IMR-90 (cell line): ENCODE measurements around the gene SRSF3. TPM values are rescaled to one million over a fixed set of nuclear protein-coding genes. Genes with fewer than 3 reads are reported as not detected.

Experiments used
- ATAC-seq: fragments of 200-7000 bp; cut with Tn5 transposase; 2 replicates; pipeline ENCODE4 v1.9.1; 2020; ENCODE audit warnings: low read depth, mild to moderate bottlenecking, moderate library complexity
- BruUV-seq: library from RNA; stranded (reverse); fragments of 400-500 nt; replicated peaks from 2 replicates; lab custom pipeline; 2021; lab: Mats Ljungman, UMichigan
- CTCF ChIA-PET: fragments of 300-600 bp; formaldehyde crosslinking; extraction: SDS; loops from one replicate; lab custom pipeline; 2021; ENCODE audit warnings: antibody characterized with exemption; lab: Yijun Ruan, JAX
- POLR2A ChIA-PET: fragments of 300-600 bp; sonication (Branson Sonifier 250); formaldehyde crosslinking; loops from one replicate; lab custom pipeline; 2022; ENCODE audit warnings: antibody characterized with exemption; ENCODE audit not compliant: unreplicated experiment; lab: Charles Lee
- DNase-seq: peaks from one replicate; pipeline ENCODE4 v3.0.0; 2013
- H2AFZ ChIP-seq: replicated peaks from 2 replicates; pipeline ENCODE3; 2013; ENCODE audit warnings: low read length, mild to moderate bottlenecking; ENCODE audit not compliant: poor library complexity
- H2AK5ac ChIP-seq: 2 replicates; pipeline ENCODE4 v1.6.1; 2013; ENCODE audit warnings: low read depth, low read length, inconsistent platforms
- H2AK9ac ChIP-seq: replicated peaks from 2 replicates; pipeline ENCODE3; 2013; ENCODE audit warnings: mild to moderate bottlenecking, low read depth, low read length, moderate library complexity; ENCODE audit not compliant: poor library complexity
- H2BK120ac ChIP-seq: 2 replicates; pipeline ENCODE4 v1.6.1; 2013; ENCODE audit warnings: low read depth, low read length, inconsistent platforms
- H2BK15ac ChIP-seq: 3 replicates; pipeline ENCODE4 v1.6.1; 2013; ENCODE audit warnings: low read depth, low read length, inconsistent platforms
- H2BK20ac ChIP-seq: 2 replicates; pipeline ENCODE4 v1.6.1; 2013; ENCODE audit warnings: low read depth, mild to moderate bottlenecking, inconsistent platforms, low read length, moderate library complexity
- H2BK5ac ChIP-seq: 2 replicates; pipeline ENCODE4 v1.6.1; 2013; ENCODE audit warnings: mild to moderate bottlenecking, low read depth, low read length, inconsistent platforms; ENCODE audit not compliant: poor library complexity, severe bottlenecking
- H3K14ac ChIP-seq: replicated peaks from 2 replicates; pipeline ENCODE4 v1.6.1; 2013; ENCODE audit warnings: low read depth, low read length, inconsistent platforms
- H3K18ac ChIP-seq: 2 replicates; pipeline ENCODE4 v1.6.1; 2013; ENCODE audit warnings: low read depth, low read length, control low read depth
- H3K23ac ChIP-seq: 2 replicates; pipeline ENCODE4 v1.6.1; 2013; ENCODE audit warnings: low read depth, low read length, inconsistent platforms
- H3K27ac ChIP-seq: 2 replicates; pipeline ENCODE4 v1.5.1; 2013; ENCODE audit warnings: mild to moderate bottlenecking, control low read depth, low read length; ENCODE audit not compliant: insufficient read depth
- H3K27me3 ChIP-seq: 2 replicates; pipeline ENCODE4 v1.6.1; 2013; ENCODE audit warnings: low read length; ENCODE audit not compliant: control insufficient read depth, insufficient read depth
- H3K36me3 ChIP-seq: 2 replicates; pipeline ENCODE4 v1.6.1; 2013; ENCODE audit warnings: low read length, mixed read lengths; ENCODE audit not compliant: control insufficient read depth, insufficient read depth
- H3K4ac ChIP-seq: 2 replicates; pipeline ENCODE4 v1.6.1; 2013; ENCODE audit warnings: low read depth, low read length, inconsistent platforms
- H3K4me1 ChIP-seq: 2 replicates; pipeline ENCODE4 v1.6.1; 2013; ENCODE audit warnings: low read length, mixed read lengths; ENCODE audit not compliant: control insufficient read depth, insufficient read depth
- H3K4me2 ChIP-seq: 2 replicates; pipeline ENCODE4 v1.6.1; 2013; ENCODE audit warnings: low read depth, mild to moderate bottlenecking, control low read depth, low read length, moderate library complexity
- H3K4me3 ChIP-seq: 2 replicates; pipeline ENCODE4 v1.5.1; 2013; ENCODE audit warnings: low read depth, mild to moderate bottlenecking, control low read depth, low read length, moderate library complexity; ENCODE audit not compliant: insufficient read depth
- H3K56ac ChIP-seq: 2 replicates; pipeline ENCODE4 v1.6.1; 2013; ENCODE audit warnings: low read length, inconsistent platforms; ENCODE audit not compliant: insufficient read depth; ENCODE audit errors: extremely low read depth
- H3K79me1 ChIP-seq, 2 experiments: 2 replicates each; pipeline ENCODE4 v1.6.1; 2013; ENCODE audit warnings: low read length in 2 of 2, inconsistent platforms in 1 of 2, low read depth in 1 of 2
- H3K9ac ChIP-seq: 2 replicates; pipeline ENCODE4 v1.6.1; 2013; ENCODE audit warnings: low read depth, low read length, control low read depth
- H3K9me1 ChIP-seq: 2 replicates; pipeline ENCODE4 v1.6.1; 2013; ENCODE audit warnings: low read length, inconsistent platforms; ENCODE audit not compliant: insufficient read depth
- H3K9me3 ChIP-seq: 2 replicates; pipeline ENCODE4 v1.6.1; 2013; ENCODE audit warnings: low read length; ENCODE audit not compliant: control insufficient read depth, insufficient read depth
- H4K20me1 ChIP-seq: 2 replicates; pipeline ENCODE4 v1.6.1; 2013; ENCODE audit warnings: low read length, inconsistent platforms; ENCODE audit not compliant: insufficient read depth
- H4K5ac ChIP-seq: 2 replicates; pipeline ENCODE4 v1.6.1; 2013; ENCODE audit warnings: mild to moderate bottlenecking, low read depth, low read length, control low read depth
- H4K8ac ChIP-seq, 2 experiments: 2 replicates each; pipeline ENCODE4 v1.6.1; 2013; ENCODE audit warnings: low read depth in 2 of 2, low read length in 2 of 2, control low read depth in 1 of 2, inconsistent platforms in 1 of 2
- H4K91ac ChIP-seq: 2 replicates; pipeline ENCODE4 v1.6.1; 2013; ENCODE audit warnings: low read depth, low read length, inconsistent platforms; ENCODE audit not compliant: insufficient read depth
- MAFK ChIP-seq: IDR thresholded peaks from 2 replicates; pipeline ENCODE4 v1.6.1; 2012; ENCODE audit warnings: low read depth, low read length, improper control_type of control experiment
- MXI1 ChIP-seq: IDR thresholded peaks from 2 replicates; pipeline ENCODE4 v1.6.1; 2012; ENCODE audit warnings: low read depth, mild to moderate bottlenecking, low read length, moderate library complexity, borderline replicate concordance
- NFE2L2 ChIP-seq: fragments of 150-350 bp; IDR thresholded peaks from 2 replicates; pipeline ENCODE4 v1.6.1; 2016; ENCODE audit warnings: low read depth, mild to moderate bottlenecking, low read length
- RAD21 ChIP-seq: IDR thresholded peaks from 2 replicates; pipeline ENCODE4 v1.6.1; 2012; ENCODE audit warnings: low read length, improper control_type of control experiment
- WGBS, 2 experiments: methylation state at CpG; one replicate each; pipeline versions ENCODE4 v1.1.5 to v1.1.7; 2013; ENCODE audit warnings: missing lambda C conversion rate in 2 of 2; ENCODE audit not compliant: insufficient read length in 1 of 2; ENCODE audit errors: extremely low coverage in 2 of 2; 5-methylcytosine and 5-hydroxymethylcytosine counted together
- dilution Hi-C: fragments of 300-500 bp; cut with HindIII; formaldehyde crosslinking; loops from one replicate; pipeline ENCODE4 v1.14.3; 2018; ENCODE audit warnings: low sequenced_read_pairs; ENCODE audit not compliant: unreplicated experiment
- in situ Hi-C: fragments of 300-500 bp; cut with MboI; formaldehyde crosslinking; loops from 3 replicates; pipeline ENCODE4 v1.14.3; 2019; ENCODE audit warnings: low sequenced_read_pairs, inconsistent platforms, mixed read lengths
- intact Hi-C: fragments of 100-400 bp; cut with micrococcal nuclease; formaldehyde crosslinking; loops from 2 replicates; pipeline ENCODE4 v1.10.0; 2022
- polyA plus RNA-seq, 3 experiments: library from polyadenylated mRNA; depleted of rRNA; stranded (reverse); fragments of >200 nt; gene quantifications; 2 replicates each; pipeline ENCODE4 v1.2.3, GENCODE V29; 2012; ENCODE audit warnings: low replicate concordance in 1 of 3
- total RNA-seq: library from RNA; depleted of rRNA; stranded (reverse); fragments of >200 nt; gene quantifications from 2 replicates; pipeline ENCODE4 v1.2.3, GENCODE V29; 2012
- TF ChIP-seq, protein P1 (sequence below): conservative IDR thresholded peaks from 2 replicates; pipeline ENCODE4 v1.5.1; 2012; ENCODE audit warnings: mild to moderate bottlenecking, low read depth, low read length, improper control_type of control experiment
- TF ChIP-seq, protein P2 (sequence below): fragments of 150-350 bp; IDR thresholded peaks from 2 replicates; pipeline ENCODE4 v1.6.1; 2017; ENCODE audit warnings: mild to moderate bottlenecking, antibody characterized with exemption, low read length, low read depth

SRSF3 gene
- total and polyA plus RNA-seq, 2 of the 4 experiments (the other 2 are of a cell fraction): 237 to 297 TPM

GRCh38 chr6:36651659-36652379 is 57.7 kb downstream of the SRSF3 start:
- no peak overlapping the region; the same call in 1 of the 2 replicates for H2AK5ac ChIP-seq
- no peak overlapping the region for H2BK5ac ChIP-seq
- H3K9ac ChIP-seq: no peak overlapping the region
- H3K23ac ChIP-seq: no peak overlapping the region
- WGBS, 2 experiments: no CpG with 5 or more reads among the region's 11 CpGs
- DNase-seq (no peak), ATAC-seq (no peak)
- no peak overlapping the region for H4K91ac ChIP-seq
- no peaks in the 10 kb centered on the region for H3K36me3 ChIP-seq
- H3K9me1 ChIP-seq: no peaks in the 10 kb centered on the region
- no peak overlapping the region for H2BK120ac ChIP-seq
- no peak overlapping the region for H4K8ac ChIP-seq
- dilution Hi-C loops (no loop called here), intact Hi-C loops (no loop called here), in situ Hi-C loops (no loop called here)
- H3K4me3 ChIP-seq: no peak overlapping the region
- no peak overlapping the region for H2BK15ac ChIP-seq
- H3K18ac ChIP-seq: no peak overlapping the region
- H3K79me1 ChIP-seq: no peaks in the 10 kb centered on the region
- ChIA-PET POLR2A (interaction anchor here (0.8 kb wide), 1 partner anchor 27 kb away, joined by 3 read pairs; the partner anchor contains the start of gene CDKN1A), CTCF (interaction anchor here (0.6 kb wide), 1 partner anchor 338 kb away, joined by 3 read pairs; no protein-coding TSS in a partner anchor)
- no peak overlapping the region for H3K27ac ChIP-seq
- H2BK20ac ChIP-seq: no peak overlapping the region
- H3K4ac ChIP-seq: no peak overlapping the region
- no peak overlapping the region for H2AFZ ChIP-seq
- H3K27me3 ChIP-seq: peaks cover 12% of the 10 kb centered on the region
- H3K56ac ChIP-seq: no peak overlapping the region
- no peaks in the 10 kb centered on the region for H4K20me1 ChIP-seq
- H3K9me3 ChIP-seq: no peaks in the 10 kb centered on the region
- 0 out of 2 replicates have a peak, but pooled peaks cover 2% of the 10 kb centered on the region for H3K4me1 ChIP-seq
- no TSS peak for BruUV-seq
- TF ChIP-seq, protein P1, sequence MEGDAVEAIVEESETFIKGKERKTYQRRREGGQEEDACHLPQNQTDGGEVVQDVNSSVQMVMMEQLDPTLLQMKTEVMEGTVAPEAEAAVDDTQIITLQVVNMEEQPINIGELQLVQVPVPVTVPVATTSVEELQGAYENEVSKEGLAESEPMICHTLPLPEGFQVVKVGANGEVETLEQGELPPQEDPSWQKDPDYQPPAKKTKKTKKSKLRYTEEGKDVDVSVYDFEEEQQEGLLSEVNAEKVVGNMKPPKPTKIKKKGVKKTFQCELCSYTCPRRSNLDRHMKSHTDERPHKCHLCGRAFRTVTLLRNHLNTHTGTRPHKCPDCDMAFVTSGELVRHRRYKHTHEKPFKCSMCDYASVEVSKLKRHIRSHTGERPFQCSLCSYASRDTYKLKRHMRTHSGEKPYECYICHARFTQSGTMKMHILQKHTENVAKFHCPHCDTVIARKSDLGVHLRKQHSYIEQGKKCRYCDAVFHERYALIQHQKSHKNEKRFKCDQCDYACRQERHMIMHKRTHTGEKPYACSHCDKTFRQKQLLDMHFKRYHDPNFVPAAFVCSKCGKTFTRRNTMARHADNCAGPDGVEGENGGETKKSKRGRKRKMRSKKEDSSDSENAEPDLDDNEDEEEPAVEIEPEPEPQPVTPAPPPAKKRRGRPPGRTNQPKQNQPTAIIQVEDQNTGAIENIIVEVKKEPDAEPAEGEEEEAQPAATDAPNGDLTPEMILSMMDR: no peak
- TF ChIP-seq, protein P2, sequence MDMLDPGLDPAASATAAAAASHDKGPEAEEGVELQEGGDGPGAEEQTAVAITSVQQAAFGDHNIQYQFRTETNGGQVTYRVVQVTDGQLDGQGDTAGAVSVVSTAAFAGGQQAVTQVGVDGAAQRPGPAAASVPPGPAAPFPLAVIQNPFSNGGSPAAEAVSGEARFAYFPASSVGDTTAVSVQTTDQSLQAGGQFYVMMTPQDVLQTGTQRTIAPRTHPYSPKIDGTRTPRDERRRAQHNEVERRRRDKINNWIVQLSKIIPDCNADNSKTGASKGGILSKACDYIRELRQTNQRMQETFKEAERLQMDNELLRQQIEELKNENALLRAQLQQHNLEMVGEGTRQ: no peak
- TF ChIP-seq MXI1 (no peak), MAFK (no peak), RAD21 (no peak), NFE2L2 (no peak)
- no peak overlapping the region for H3K4me2 ChIP-seq
- no peak overlapping the region for H3K14ac ChIP-seq
- H2AK9ac ChIP-seq: no peak overlapping the region
- no peak overlapping the region for H4K5ac ChIP-seq
